Sigmoid colon (tissue), 7 donors: ENCODE data around the gene MAN2A1. TPM values are rescaled to one million over a fixed set of nuclear protein-coding genes. Genes with fewer than 3 reads are reported as not detected.

Source experiments
- DNase-seq: peaks from one replicate; pipeline ENCODE4 v3.0.0-alpha.2; 2019
- H3K27ac ChIP-seq, 4 donors: fragments of 200-600 bp; sonication (generic); one replicate each; pipeline ENCODE4 v1.5.1; 2016 to 2019; ENCODE audit warnings: mild to moderate bottlenecking in 1 of 4
- H3K27me3 ChIP-seq, 3 donors: fragments of 200-600 bp; sonication (generic); one replicate each; pipeline ENCODE4 v1.5.1; 2019; ENCODE audit warnings: mild to moderate bottlenecking in 1 of 3
- H3K36me3 ChIP-seq, 4 donors: fragments of 200-600 bp; sonication (generic); one replicate each; pipeline ENCODE4 v1.5.1; 2016 to 2019
- H3K4me1 ChIP-seq, 4 donors: fragments of 200-600 bp; sonication (generic); one replicate each; pipeline ENCODE4 v1.5.1; 2017 to 2019
- H3K4me3 ChIP-seq, 4 donors: fragments of 200-600 bp; sonication (generic); one replicate each; pipeline ENCODE4 v1.5.1; 2017 to 2019; ENCODE audit warnings: mild to moderate bottlenecking in 2 of 4, moderate library complexity in 1 of 4
- H3K9me3 ChIP-seq, 4 donors: fragments of 200-600 bp in 3 of 4; sonication (generic) in 3 of 4; one replicate each; pipeline versions ENCODE4 v1.5.1 to v1.6.1; 2013 to 2019
- EP300 ChIP-seq, 4 donors: sonication (generic); formaldehyde crosslinking; IDR thresholded peaks; one replicate each; pipeline ENCODE4 v1.6.1; 2017; ENCODE audit warnings: antibody characterized with exemption in 4 of 4
- POLR2A ChIP-seq, 2 donors: fragments of 450-650 bp; IDR thresholded peaks; one replicate each; pipeline ENCODE4 v1.6.1; 2016; ENCODE audit warnings: antibody characterized with exemption in 2 of 2, mild to moderate bottlenecking in 2 of 2, moderate library complexity in 2 of 2
- POLR2AphosphoS5 ChIP-seq, 4 donors: sonication (generic); formaldehyde crosslinking; IDR thresholded peaks; one replicate each; pipeline ENCODE4 v1.6.1; 2017; ENCODE audit warnings: antibody characterized with exemption in 4 of 4
- WGBS, 2 donors: extraction: QIAGEN DNeasy Blood & Tissue Kit; methylation state at CpG; one replicate each; pipeline ENCODE4 v1.1.7; 2013; 5-methylcytosine and 5-hydroxymethylcytosine counted together
- intact Hi-C: fragments of 100-400 bp; cut with DNase I; formaldehyde crosslinking; loops from one replicate; pipeline ENCODE4 v1.15.1; 2023
- polyA plus RNA-seq, 3 donors: library from polyadenylated mRNA; stranded (reverse); fragments of 200-250 nt; gene quantifications; one replicate each; pipeline ENCODE4 v1.2.3, GENCODE V29; 2013
- total RNA-seq, 4 donors: library from RNA; depleted of rRNA; stranded (reverse); fragments of >200 nt; gene quantifications; one replicate each; pipeline ENCODE4 v1.1.0, GENCODE V29; 2016
- TF ChIP-seq, protein P1 (sequence below), 4 experiments: fragments of 450-650 bp in 3 of 4; fragments of 200-600 bp in 1 of 4; IDR thresholded peaks; one replicate each; pipeline ENCODE4 v1.5.1; 2016 to 2019; ENCODE audit warnings: antibody characterized with exemption in 4 of 4, mild to moderate bottlenecking in 3 of 4, moderate library complexity in 2 of 4
- donor health status: healthy with polysubstance abuse.
- donor health status: Bipolar disorder and iron deficiency.
- donor health status: healthy.

The MAN2A1 gene
- total and polyA plus RNA-seq, 7 donors, result 3.6 to 58.4 (median 40.2) TPM

DNA sequence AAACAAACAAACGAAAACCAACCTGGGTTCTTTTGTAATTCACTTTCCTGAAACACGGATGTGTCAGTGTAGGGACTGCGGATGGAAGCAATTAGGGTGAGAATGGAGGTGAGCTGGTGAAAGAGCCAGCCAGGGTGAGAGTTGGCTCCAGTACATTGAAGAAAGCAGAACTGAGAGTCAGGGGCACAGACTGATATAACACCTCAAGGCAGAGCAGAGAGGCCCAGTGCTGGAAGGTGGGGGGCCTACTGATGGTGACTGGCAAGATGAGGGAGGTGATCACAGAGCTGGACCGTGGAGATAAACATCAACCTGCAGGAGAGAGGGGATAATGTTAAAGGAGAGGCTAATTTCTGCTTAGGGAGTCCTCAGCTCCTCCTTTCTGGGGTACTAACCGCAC, 221.1 kb downstream of the MAN2A1 start:
- no peak for DNase-seq
- no peak overlapping the region for H3K4me3 ChIP-seq
- intact Hi-C loops, result no loop called here
- 71 to 78% methylated on average over 5 of the region's 5 CpGs for WGBS, 2 donors
- H3K9me3 ChIP-seq, result no peaks in the 10 kb centered on the region
- H3K27me3 ChIP-seq, result no peaks in the 10 kb centered on the region
- no peaks in the 10 kb centered on the region for H3K36me3 ChIP-seq
- TF ChIP-seq POLR2AphosphoS5 (IDR thresholded peaks at IDR 0.05) (no peak), EP300 (IDR thresholded peaks at IDR 0.05) (no peak), POLR2A (IDR thresholded peaks at IDR 0.05) (no peak)
- TF ChIP-seq, protein P1, sequence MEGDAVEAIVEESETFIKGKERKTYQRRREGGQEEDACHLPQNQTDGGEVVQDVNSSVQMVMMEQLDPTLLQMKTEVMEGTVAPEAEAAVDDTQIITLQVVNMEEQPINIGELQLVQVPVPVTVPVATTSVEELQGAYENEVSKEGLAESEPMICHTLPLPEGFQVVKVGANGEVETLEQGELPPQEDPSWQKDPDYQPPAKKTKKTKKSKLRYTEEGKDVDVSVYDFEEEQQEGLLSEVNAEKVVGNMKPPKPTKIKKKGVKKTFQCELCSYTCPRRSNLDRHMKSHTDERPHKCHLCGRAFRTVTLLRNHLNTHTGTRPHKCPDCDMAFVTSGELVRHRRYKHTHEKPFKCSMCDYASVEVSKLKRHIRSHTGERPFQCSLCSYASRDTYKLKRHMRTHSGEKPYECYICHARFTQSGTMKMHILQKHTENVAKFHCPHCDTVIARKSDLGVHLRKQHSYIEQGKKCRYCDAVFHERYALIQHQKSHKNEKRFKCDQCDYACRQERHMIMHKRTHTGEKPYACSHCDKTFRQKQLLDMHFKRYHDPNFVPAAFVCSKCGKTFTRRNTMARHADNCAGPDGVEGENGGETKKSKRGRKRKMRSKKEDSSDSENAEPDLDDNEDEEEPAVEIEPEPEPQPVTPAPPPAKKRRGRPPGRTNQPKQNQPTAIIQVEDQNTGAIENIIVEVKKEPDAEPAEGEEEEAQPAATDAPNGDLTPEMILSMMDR (IDR thresholded peaks at IDR 0.05), result no peak
- H3K4me1 ChIP-seq, result peaks cover 0 to 16% (median 10%) of the 10 kb centered on the region in 4 donors
- no peak overlapping the region for H3K27ac ChIP-seq

GRCh38 chr5:109911731-109912130, 222.0 kb downstream of the MAN2A1 start:
- intact Hi-C loops, result no loop called here
- no peak for TF ChIP-seq EP300 (IDR thresholded peaks at IDR 0.05)
- no peak for TF ChIP-seq POLR2A (IDR thresholded peaks at IDR 0.05)
- TF ChIP-seq, protein P1 (IDR thresholded peaks at IDR 0.05), result no peak
- TF ChIP-seq POLR2AphosphoS5 (IDR thresholded peaks at IDR 0.05), result no peak
- 69 to 81% methylated on average over 3 of the region's 3 CpGs for WGBS, 2 donors
- no peak for DNase-seq
- Histone ChIP-seq H3K36me3 (no peaks in the 10 kb centered on the region), H3K27me3 (no peaks in the 10 kb centered on the region), H3K4me3 (no peak overlapping the region), H3K9me3 (no peaks in the 10 kb centered on the region), H3K27ac (no peak overlapping the region), H3K4me1 (peaks cover 0 to 16% (median 9%) of the 10 kb centered on the region in 4 donors)

DNA sequence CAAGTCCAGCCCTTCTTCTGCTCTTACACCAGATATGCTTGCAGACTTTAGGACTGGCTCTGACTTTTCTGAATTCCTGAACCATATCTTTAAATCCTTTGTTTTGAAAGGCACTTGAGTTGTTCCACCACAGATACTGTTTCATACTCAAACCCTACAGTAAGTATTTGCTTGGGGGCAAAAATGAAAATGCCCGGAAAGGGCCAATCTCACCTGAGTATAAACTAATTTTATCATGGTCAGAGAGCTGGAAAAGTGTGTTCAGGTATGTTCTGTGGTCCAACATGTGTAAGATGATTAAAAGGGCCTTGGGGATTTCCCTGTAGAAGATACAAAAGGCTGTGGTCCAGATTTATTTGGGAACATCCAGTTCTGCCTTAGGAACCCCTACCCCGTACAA, 225.2 kb downstream of the MAN2A1 start:
- no peak for DNase-seq
- Histone ChIP-seq H3K4me1 (no peaks in the 10 kb centered on the region), H3K4me3 (no peak overlapping the region), H3K27me3 (no peaks in the 10 kb centered on the region), H3K36me3 (no peaks in the 10 kb centered on the region), H3K27ac (no peak overlapping the region), H3K9me3 (no peaks in the 10 kb centered on the region)
- no peak for TF ChIP-seq POLR2AphosphoS5 (IDR thresholded peaks at IDR 0.05)
- TF ChIP-seq EP300 (IDR thresholded peaks at IDR 0.05), result no peak
- TF ChIP-seq, protein P1 (IDR thresholded peaks at IDR 0.05), result no peak
- TF ChIP-seq POLR2A (IDR thresholded peaks at IDR 0.05), result no peak
- intact Hi-C loops, result no loop called here
- 92 to 97% methylated on average over 2 of the region's 2 CpGs for WGBS, 2 donors

DNA sequence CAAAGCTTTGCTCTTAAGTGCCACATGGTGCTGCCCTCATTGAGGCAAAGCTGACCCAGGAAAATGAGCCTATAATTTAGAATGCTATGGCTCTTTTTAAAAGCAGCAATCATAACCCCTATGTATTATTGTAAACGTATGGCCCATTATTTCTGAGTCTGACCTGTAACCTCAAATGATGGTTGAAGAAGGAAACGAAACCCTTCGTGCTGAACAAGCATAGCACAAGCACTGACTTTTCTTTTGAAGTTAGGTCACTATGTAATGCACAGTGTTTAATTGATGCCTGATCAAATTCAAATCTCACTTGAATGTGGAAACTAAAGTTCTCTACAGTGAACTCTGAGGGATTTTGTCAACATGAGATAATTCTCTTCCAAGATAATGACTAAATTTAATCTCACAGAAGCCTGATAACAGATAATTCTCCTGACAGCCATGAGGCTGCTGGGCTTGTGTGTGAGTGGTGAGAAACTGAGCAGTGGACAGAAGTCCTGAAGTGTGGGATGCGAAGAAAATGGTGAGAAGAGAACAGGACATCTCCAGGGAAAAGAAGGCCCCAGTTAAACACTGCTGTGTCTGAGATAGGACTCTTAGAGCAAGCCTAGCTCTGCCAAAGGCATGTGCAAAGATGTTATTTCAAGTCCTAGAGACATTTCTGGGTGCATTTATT, 226.9 kb downstream of the MAN2A1 start:
- TF ChIP-seq POLR2A (IDR thresholded peaks at IDR 0.05), result no peak
- TF ChIP-seq, protein P1 (IDR thresholded peaks at IDR 0.05), result no peak
- no peak for TF ChIP-seq EP300 (IDR thresholded peaks at IDR 0.05)
- no peak for TF ChIP-seq POLR2AphosphoS5 (IDR thresholded peaks at IDR 0.05)
- H3K9me3 ChIP-seq, result no peaks in the 10 kb centered on the region
- intact Hi-C loops, result no loop called here
- no peak for DNase-seq
- H3K27me3 ChIP-seq, result no peaks in the 10 kb centered on the region
- no peaks in the 10 kb centered on the region for H3K36me3 ChIP-seq
- H3K4me3 ChIP-seq, result no peak overlapping the region
- WGBS, 2 donors, result 87 to 90% methylated on average over 4 of the region's 4 CpGs
- H3K4me1 ChIP-seq, result peaks cover 0 to 1% (median under 1%) of the 10 kb centered on the region in 4 donors
- H3K27ac ChIP-seq, result no peak overlapping the region
